Measurements from ENCODE around the gene SPINDOC. TPM values are rescaled to one million over a fixed set of nuclear protein-coding genes. Genes with fewer than 3 reads are reported as not detected.
A peak's percentile ranks its signal among the peaks of the same experiment; 100 is the strongest.

The SPINDOC gene
- total and polyA plus RNA-seq, 4 donors: 7.1 to 20.6 (median 15.5) TPM

- no peak for ATAC-seq (ENCODE audit: low FRiP score)
- H3K27me3 ChIP-seq (ENCODE audit: control insufficient read depth in 1 of 2, insufficient read depth in 2 of 2, low read length in 1 of 2): no peaks in the 10 kb centered on the region
- intact Hi-C loops (cut with DNase I): no loop called here
These were observed 30.5 kb upstream of the SPINDOC start for GRCh38 chr11:63782749-63783148.

GRCh38 chr11:63783925-63784592 is 29.2 kb upstream of the SPINDOC start:
- no peaks in the 10 kb centered on the region for H3K36me3 ChIP-seq (ENCODE audit: control insufficient read depth in 1 of 2, insufficient read depth in 2 of 2, low read length in 1 of 2)
- intact Hi-C loops (cut with DNase I): no loop called here
- H3K9me3 ChIP-seq (ENCODE audit: control insufficient read depth, low read length): no peaks in the 10 kb centered on the region
- H3K27me3 ChIP-seq (ENCODE audit: control insufficient read depth in 1 of 2, insufficient read depth in 2 of 2, low read length in 1 of 2): no peaks in the 10 kb centered on the region
- H3K4me1 ChIP-seq (ENCODE audit: control insufficient read depth in 1 of 2, insufficient read depth in 2 of 2, low read length in 2 of 2): no peaks in the 10 kb centered on the region
- H3K4me3 ChIP-seq (ENCODE audit: low read length in 2 of 2): no peak overlapping the region
- no peak overlapping the region for H3K27ac ChIP-seq (ENCODE audit: low read depth in 1 of 2, low read length in 2 of 2)
- peak in 1 of 2 donors; percentile 16 for DNase-seq
- ATAC-seq (ENCODE audit: low FRiP score): no peak
- WGBS, 2 donors: 43 to 51% methylated on average over 7 of the region's 7 CpGs

More at GRCh38 chr11:63782749-63783148, 30.5 kb upstream of the SPINDOC start:
- Histone ChIP-seq H3K9me3 (ENCODE audit: control insufficient read depth, low read length) (no peaks in the 10 kb centered on the region), H3K36me3 (ENCODE audit: control insufficient read depth in 1 of 2, insufficient read depth in 2 of 2, low read length in 1 of 2) (no peaks in the 10 kb centered on the region), H3K27ac (ENCODE audit: low read depth in 1 of 2, low read length in 2 of 2) (no peak overlapping the region), H3K4me3 (ENCODE audit: low read length in 2 of 2) (no peak overlapping the region), H3K4me1 (ENCODE audit: control insufficient read depth in 1 of 2, insufficient read depth in 2 of 2, low read length in 2 of 2) (no peaks in the 10 kb centered on the region)
- WGBS, 2 donors: 94 to 97% methylated on average over 6 of the region's 6 CpGs
- no peak for DNase-seq

- intact Hi-C loops (cut with DNase I): no loop called here
- ATAC-seq (ENCODE audit: low FRiP score): no peak
- H3K36me3 ChIP-seq (ENCODE audit: control insufficient read depth in 1 of 2, insufficient read depth in 2 of 2, low read length in 1 of 2): no peaks in the 10 kb centered on the region
- WGBS, 2 donors: 82 to 86% methylated on average over 1 of the region's 1 CpG
- no peaks in the 10 kb centered on the region for H3K9me3 ChIP-seq (ENCODE audit: control insufficient read depth, low read length)
- H3K4me1 ChIP-seq (ENCODE audit: control insufficient read depth in 1 of 2, insufficient read depth in 2 of 2, low read length in 2 of 2): no peaks in the 10 kb centered on the region
- H3K27me3 ChIP-seq (ENCODE audit: control insufficient read depth in 1 of 2, insufficient read depth in 2 of 2, low read length in 1 of 2): no peaks in the 10 kb centered on the region
- H3K4me3 ChIP-seq (ENCODE audit: low read length in 2 of 2): no peak overlapping the region
- no peak overlapping the region for H3K27ac ChIP-seq (ENCODE audit: low read depth in 1 of 2, low read length in 2 of 2)
- DNase-seq: no peak
These were observed 27.4 kb upstream of the SPINDOC start for GRCh38 chr11:63785823-63786222.

GRCh38 chr11:63791495-63792167 is 21.6 kb upstream of the SPINDOC start:
- no peaks in the 10 kb centered on the region for H3K4me1 ChIP-seq (ENCODE audit: control insufficient read depth in 1 of 2, insufficient read depth in 2 of 2, low read length in 2 of 2)
- intact Hi-C loops (cut with DNase I): no loop called here
- H3K4me3 ChIP-seq (ENCODE audit: low read length in 2 of 2): no peak overlapping the region
- whole genome bisulfite sequencing, 2 donors: 94 to 96% methylated on average over 6 of the region's 6 CpGs
- H3K36me3 ChIP-seq (ENCODE audit: control insufficient read depth in 1 of 2, insufficient read depth in 2 of 2, low read length in 1 of 2): no peaks in the 10 kb centered on the region
- H3K27ac ChIP-seq (ENCODE audit: low read depth in 1 of 2, low read length in 2 of 2): no peak overlapping the region
- ATAC-seq (ENCODE audit: low FRiP score): no peak
- no peaks in the 10 kb centered on the region for H3K27me3 ChIP-seq (ENCODE audit: control insufficient read depth in 1 of 2, insufficient read depth in 2 of 2, low read length in 1 of 2)
- H3K9me3 ChIP-seq (ENCODE audit: control insufficient read depth, low read length): no peaks in the 10 kb centered on the region
- no peak for DNase-seq

DNA sequence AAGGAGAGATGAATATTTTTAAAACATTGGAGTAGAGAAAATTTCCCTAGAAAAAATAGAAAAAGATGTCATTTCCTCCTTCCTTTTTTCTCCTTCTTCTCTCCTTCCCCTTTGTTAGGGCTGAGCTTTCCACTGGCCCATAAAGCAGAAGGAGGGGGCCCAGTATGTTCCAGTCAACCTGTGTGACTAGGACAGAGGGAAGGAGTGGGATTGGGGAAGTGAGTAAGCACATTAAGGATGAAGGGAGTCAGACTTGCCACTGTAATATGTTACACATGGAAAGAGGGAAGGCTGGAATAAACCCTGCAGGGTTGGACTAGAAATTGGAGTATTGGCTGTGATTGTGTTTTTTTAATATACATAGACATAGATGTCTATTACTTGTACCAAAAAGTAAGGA is 20.1 kb upstream of the SPINDOC start:
- no peaks in the 10 kb centered on the region for H3K27me3 ChIP-seq (ENCODE audit: control insufficient read depth in 1 of 2, insufficient read depth in 2 of 2, low read length in 1 of 2)
- H3K27ac ChIP-seq (ENCODE audit: low read depth in 1 of 2, low read length in 2 of 2): no peak overlapping the region
- H3K9me3 ChIP-seq (ENCODE audit: control insufficient read depth, low read length): no peaks in the 10 kb centered on the region
- no peaks in the 10 kb centered on the region for H3K36me3 ChIP-seq (ENCODE audit: control insufficient read depth in 1 of 2, insufficient read depth in 2 of 2, low read length in 1 of 2)
- no peaks in the 10 kb centered on the region for H3K4me1 ChIP-seq (ENCODE audit: control insufficient read depth in 1 of 2, insufficient read depth in 2 of 2, low read length in 2 of 2)
- no peak for ATAC-seq (ENCODE audit: low FRiP score)
- no peak overlapping the region for H3K4me3 ChIP-seq (ENCODE audit: low read length in 2 of 2)
- no peak for DNase-seq
- intact Hi-C loops (cut with DNase I): no loop called here

DNA sequence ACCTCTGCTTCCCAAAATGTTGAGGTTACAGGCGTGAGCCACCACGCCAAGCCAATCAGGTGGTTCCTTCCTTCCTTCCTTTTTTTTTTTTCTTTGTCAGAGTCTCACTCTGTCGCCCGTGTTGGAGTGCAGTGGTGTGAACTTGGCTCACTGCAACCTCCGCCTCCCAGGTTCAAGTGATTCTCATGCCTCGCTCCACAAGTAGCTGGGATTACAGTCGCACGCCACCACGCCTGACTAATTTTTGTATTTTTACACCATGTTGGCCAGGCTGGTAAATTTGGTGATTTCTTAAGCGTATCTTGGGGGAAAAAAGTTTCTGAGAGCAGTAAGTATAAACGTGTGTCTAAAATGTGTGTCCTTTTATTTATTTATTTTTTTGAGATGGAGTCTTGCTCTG is 18.2 kb upstream of the SPINDOC start:
- ATAC-seq (ENCODE audit: low FRiP score) (no peak), DNase-seq (no peak)
- 84 to 90% methylated on average over 11 of the region's 11 CpGs for WGBS, 2 donors
- no peaks in the 10 kb centered on the region for H3K4me1 ChIP-seq (ENCODE audit: control insufficient read depth in 1 of 2, insufficient read depth in 2 of 2, low read length in 2 of 2)
- H3K27me3 ChIP-seq (ENCODE audit: control insufficient read depth in 1 of 2, insufficient read depth in 2 of 2, low read length in 1 of 2): no peaks in the 10 kb centered on the region
- H3K9me3 ChIP-seq (ENCODE audit: control insufficient read depth, low read length): no peaks in the 10 kb centered on the region
- H3K36me3 ChIP-seq (ENCODE audit: control insufficient read depth in 1 of 2, insufficient read depth in 2 of 2, low read length in 1 of 2): no peaks in the 10 kb centered on the region
- no peak overlapping the region for H3K4me3 ChIP-seq (ENCODE audit: low read length in 2 of 2)
- intact Hi-C loops (cut with DNase I): no loop called here
- H3K27ac ChIP-seq (ENCODE audit: low read depth in 1 of 2, low read length in 2 of 2): no peak overlapping the region

DNA sequence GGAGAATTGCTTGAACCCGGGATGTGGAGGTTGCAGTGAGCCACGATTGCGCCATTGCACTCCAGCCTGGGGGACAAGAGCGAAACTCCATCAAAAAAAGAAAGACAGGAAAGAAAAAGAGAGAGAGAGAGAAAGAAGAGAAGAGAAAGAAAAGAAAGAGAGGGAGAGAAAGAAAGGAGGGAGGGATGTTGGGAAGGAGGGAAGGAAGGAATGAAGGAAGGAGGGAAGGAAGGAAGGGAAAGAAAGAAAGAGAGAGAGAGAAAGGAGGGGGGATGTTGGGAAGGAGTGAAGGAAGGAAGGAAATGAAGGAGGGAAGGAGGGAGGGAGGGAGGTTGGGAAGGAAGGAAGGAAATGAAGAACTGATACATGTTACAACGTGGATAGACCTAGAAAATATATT is 12.3 kb upstream of the SPINDOC start:
- H3K4me1 ChIP-seq (ENCODE audit: control insufficient read depth in 1 of 2, insufficient read depth in 2 of 2, low read length in 2 of 2): no peaks in the 10 kb centered on the region
- ATAC-seq (ENCODE audit: low FRiP score): no peak
- WGBS, 2 donors: 94% methylated on average over 5 of the region's 5 CpGs
- H3K4me3 ChIP-seq (ENCODE audit: low read length in 2 of 2): no peak overlapping the region
- H3K9me3 ChIP-seq (ENCODE audit: control insufficient read depth, low read length): no peaks in the 10 kb centered on the region
- intact Hi-C loops (cut with DNase I): no loop called here
- no peaks in the 10 kb centered on the region for H3K27me3 ChIP-seq (ENCODE audit: control insufficient read depth in 1 of 2, insufficient read depth in 2 of 2, low read length in 1 of 2)
- H3K36me3 ChIP-seq (ENCODE audit: control insufficient read depth in 1 of 2, insufficient read depth in 2 of 2, low read length in 1 of 2): no peaks in the 10 kb centered on the region
- H3K27ac ChIP-seq (ENCODE audit: low read depth in 1 of 2, low read length in 2 of 2): no peak overlapping the region
- DNase-seq: no peak

- H3K27me3 ChIP-seq (ENCODE audit: control insufficient read depth in 1 of 2, insufficient read depth in 2 of 2, low read length in 1 of 2): no peaks in the 10 kb centered on the region
- intact Hi-C loops (cut with DNase I): no loop called here
- no peak overlapping the region for H3K27ac ChIP-seq (ENCODE audit: low read depth in 1 of 2, low read length in 2 of 2)
- DNase-seq (no peak), ATAC-seq (ENCODE audit: low FRiP score) (no peak)
- no peaks in the 10 kb centered on the region for H3K4me1 ChIP-seq (ENCODE audit: control insufficient read depth in 1 of 2, insufficient read depth in 2 of 2, low read length in 2 of 2)
- H3K4me3 ChIP-seq (ENCODE audit: low read length in 2 of 2): no peak overlapping the region
- no peaks in the 10 kb centered on the region for H3K9me3 ChIP-seq (ENCODE audit: control insufficient read depth, low read length)
- H3K36me3 ChIP-seq (ENCODE audit: control insufficient read depth in 1 of 2, insufficient read depth in 2 of 2, low read length in 1 of 2): no peaks in the 10 kb centered on the region
- 88% methylated on average over 10 of the region's 10 CpGs for WGBS, 2 donors
These were observed 10.4 kb upstream of the SPINDOC start for GRCh38 chr11:63802637-63803414.

Data from aorta (tissue), 5 donors.